ENCODE measurements around the gene SRRM1. TPM values are rescaled to one million over a fixed set of nuclear protein-coding genes. Genes with fewer than 3 reads are reported as not detected.
"Not testable (repeated sequence)": the region's sequence is repeated elsewhere in the genome, so short reads cannot be mapped to it uniquely, and the experiment has no call there.

Gene SRRM1
- polyA plus RNA-seq, 3 donors = 55.9 to 106 (median 75.9) TPM

DNA sequence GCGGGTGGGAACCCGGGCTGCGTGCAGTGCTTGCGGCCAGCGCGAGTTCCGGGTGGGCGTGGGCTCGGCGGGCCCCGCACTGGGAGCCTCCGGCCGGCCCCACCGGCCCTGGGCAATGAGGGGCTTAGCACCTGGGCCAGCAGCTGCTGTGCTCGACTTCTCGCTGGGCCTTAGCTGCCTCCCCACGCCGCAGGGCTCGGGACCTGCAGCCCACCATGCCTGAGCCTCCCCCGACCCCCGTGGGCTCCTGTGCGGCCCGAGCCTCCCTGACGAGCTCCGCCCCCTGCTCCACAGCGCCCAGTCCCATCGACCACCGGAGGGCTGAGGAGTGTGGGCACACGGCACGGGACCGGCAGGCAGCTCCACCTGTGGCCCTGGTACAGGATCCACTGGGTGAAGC lies 78.4 kb downstream of the SRRM1 start:
- Histone ChIP-seq H4K20me1 (ENCODE audit: insufficient read depth, low read length) (no peaks in the 10 kb centered on the region), H3K9me3 (replicated peaks in 1 of 2; ENCODE audit: control insufficient read depth in 1 of 2, insufficient read depth in 1 of 2, low read length in 2 of 2) (no peaks in the 10 kb centered on the region), H3K4me3 (replicated peaks in 1 of 3; ENCODE audit: low read depth in 2 of 3, low read length in 3 of 3) (no peak overlapping the region), H3K36me3 (replicated peaks in 1 of 2; ENCODE audit: control insufficient read depth in 1 of 2, insufficient read depth in 2 of 2, low read length in 2 of 2) (no peaks in the 10 kb centered on the region), H3K9ac (ENCODE audit: insufficient read depth, low read length, poor library complexity, severe bottlenecking) (no peak overlapping the region), H3K27ac (ENCODE audit: low read depth in 1 of 2, low read length in 2 of 2) (no peak overlapping the region), H3K4me2 (replicated peaks; ENCODE audit: extremely low read depth, low read length, poor library complexity, severe bottlenecking) (no peak overlapping the region), H3K4me1 (ENCODE audit: control insufficient read depth in 1 of 2, insufficient read depth in 2 of 2, low read length in 2 of 2) (peaks cover 23 to 39% of the 10 kb centered on the region in 2 donors), H2AFZ (ENCODE audit: insufficient read depth, low read depth, low read length, poor library complexity, severe bottlenecking) (no peak overlapping the region), H3K27me3 (ENCODE audit: control insufficient read depth in 2 of 2, insufficient read depth in 2 of 2, low read length in 2 of 2) (no peaks in the 10 kb centered on the region), H3K79me2 (ENCODE audit: insufficient read depth, low read length) (no peaks in the 10 kb centered on the region)
- Mint-ChIP-seq H3K4me3 (no peak overlapping the region), H3K4me1 (peaks cover 35% of the 10 kb centered on the region), H3K27ac (no peak overlapping the region), H3K36me3 (no peaks in the 10 kb centered on the region), H3K27me3 (ENCODE audit: low read depth in 3 of 3) (peaks cover 2 to 7% (median 4%) of the 10 kb centered on the region in 3 donors), H3K9me3 (peaks cover 0 to 5% (median 3%) of the 10 kb centered on the region in 7 donors)
- no peak for DNase-seq
- intact Hi-C loops (cut with micrococcal nuclease) = no loop called here
- WGBS (ENCODE audit: insufficient coverage) = 94% methylated on average over 27 of the region's 31 CpGs
- no peak for TF ChIP-seq CTCF (IDR thresholded peaks at IDR 0.05)

- H4K20me1 ChIP-seq (ENCODE audit: insufficient read depth, low read length); H3K79me2 ChIP-seq (ENCODE audit: insufficient read depth, low read length); H3K9me3 Mint-ChIP-seq; H3K4me2 ChIP-seq (replicated peaks; ENCODE audit: extremely low read depth, low read length, poor library complexity, severe bottlenecking); H3K27me3 Mint-ChIP-seq (ENCODE audit: low read depth in 3 of 3); H3K27me3 ChIP-seq (ENCODE audit: control insufficient read depth in 2 of 2, insufficient read depth in 2 of 2, low read length in 2 of 2); H3K27ac ChIP-seq (ENCODE audit: low read depth in 1 of 2, low read length in 2 of 2); H3K36me3 ChIP-seq (replicated peaks in 1 of 2; ENCODE audit: control insufficient read depth in 1 of 2, insufficient read depth in 2 of 2, low read length in 2 of 2); DNase-seq; H3K36me3 Mint-ChIP-seq; H3K9ac ChIP-seq (ENCODE audit: insufficient read depth, low read length, poor library complexity, severe bottlenecking); H2AFZ ChIP-seq (ENCODE audit: insufficient read depth, low read depth, low read length, poor library complexity, severe bottlenecking); intact Hi-C loops (cut with micrococcal nuclease); H3K9me3 ChIP-seq (replicated peaks in 1 of 2; ENCODE audit: control insufficient read depth in 1 of 2, insufficient read depth in 1 of 2, low read length in 2 of 2); H3K4me3 ChIP-seq (replicated peaks in 1 of 3; ENCODE audit: low read depth in 2 of 3, low read length in 3 of 3): not testable (repeated sequence)
- peaks cover 43% of the 10 kb centered on the region for H3K4me1 Mint-ChIP-seq
- H3K27ac Mint-ChIP-seq = peak overlapping the region in 2 of 7 donors; percentile 32 to 42
- H3K4me1 ChIP-seq (ENCODE audit: control insufficient read depth in 1 of 2, insufficient read depth in 2 of 2, low read length in 2 of 2) = peaks cover 31 to 47% of the 10 kb centered on the region in 2 donors
- peak overlapping the region; percentile 64 to 73 for H3K4me3 Mint-ChIP-seq
- 79% methylated on average over 13 of the region's 21 CpGs for WGBS (ENCODE audit: insufficient coverage)
Observed at GRCh38 chr1:24722073-24723035, 79.3 kb downstream of the SRRM1 start.

Small RNAs within 50 kb of the gene (small RNA-seq; reads per million reads assigned to genes)
- not detected for gene RF00019 (ENCODE audit: insufficient read length, low read depth)

Other genes with a start within 250 kb of the SRRM1 start
- gene STPG1, start 229.5 kb upstream of the SRRM1 start, polyA plus RNA-seq = under 1 TPM; 0.57 to 0.85 (median 0.60) TPM
- gene NIPAL3, start 227.5 kb upstream of the SRRM1 start, polyA plus RNA-seq = 1 to 10 TPM; 5.9 to 9.6 (median 6.6) TPM
- gene RCAN3, start 140.5 kb upstream of the SRRM1 start, polyA plus RNA-seq = 1 to 10 TPM; 7.1 to 9.1 (median 8.8) TPM
- gene NCMAP, start 87.2 kb upstream of the SRRM1 start, polyA plus RNA-seq = not detected
- gene CLIC4, start 102.1 kb downstream of the SRRM1 start, polyA plus RNA-seq = 10 to 100 TPM in 2 of 3 donors, 1 to 10 TPM in 1; 9.7 to 38.1 (median 24.6) TPM